ENCODE results near the gene GRIN3B.
"Not testable (repeated sequence)": the region's sequence is repeated elsewhere in the genome, so short reads cannot be mapped to it uniquely, and the experiment has no call there.

GRIN3B gene

DNA sequence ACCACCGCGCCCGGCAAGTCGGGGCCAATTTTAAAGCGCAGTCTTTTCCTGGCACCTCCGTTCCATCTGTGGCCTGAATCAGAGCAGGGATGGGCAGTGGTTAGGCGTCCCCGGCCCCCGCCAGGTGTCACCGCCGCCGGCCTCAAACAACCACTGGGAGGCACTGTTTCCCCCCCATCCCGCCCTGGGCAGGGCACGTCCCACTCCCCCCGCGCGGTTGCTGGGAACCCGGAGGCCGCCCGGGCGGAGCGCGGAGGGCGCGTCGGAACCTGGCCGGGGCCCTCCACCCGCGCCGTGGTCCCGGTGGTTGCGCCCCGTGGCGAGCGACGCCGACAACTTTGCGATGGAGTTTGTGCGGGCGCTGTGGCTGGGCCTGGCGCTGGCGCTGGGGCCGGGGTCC is at the start of gene GRIN3B:
GRIN3B (plus strand) TSS at position 325 of the 400 bp plus-strand sequence; CDS start at position 344, 19 bp downstream.
- peak; percentile 67 for DNase-seq

- no peak for DNase-seq
Measured at GRCh38 chr19:952049-952679, 48.1 kb upstream of the GRIN3B start.

DNA sequence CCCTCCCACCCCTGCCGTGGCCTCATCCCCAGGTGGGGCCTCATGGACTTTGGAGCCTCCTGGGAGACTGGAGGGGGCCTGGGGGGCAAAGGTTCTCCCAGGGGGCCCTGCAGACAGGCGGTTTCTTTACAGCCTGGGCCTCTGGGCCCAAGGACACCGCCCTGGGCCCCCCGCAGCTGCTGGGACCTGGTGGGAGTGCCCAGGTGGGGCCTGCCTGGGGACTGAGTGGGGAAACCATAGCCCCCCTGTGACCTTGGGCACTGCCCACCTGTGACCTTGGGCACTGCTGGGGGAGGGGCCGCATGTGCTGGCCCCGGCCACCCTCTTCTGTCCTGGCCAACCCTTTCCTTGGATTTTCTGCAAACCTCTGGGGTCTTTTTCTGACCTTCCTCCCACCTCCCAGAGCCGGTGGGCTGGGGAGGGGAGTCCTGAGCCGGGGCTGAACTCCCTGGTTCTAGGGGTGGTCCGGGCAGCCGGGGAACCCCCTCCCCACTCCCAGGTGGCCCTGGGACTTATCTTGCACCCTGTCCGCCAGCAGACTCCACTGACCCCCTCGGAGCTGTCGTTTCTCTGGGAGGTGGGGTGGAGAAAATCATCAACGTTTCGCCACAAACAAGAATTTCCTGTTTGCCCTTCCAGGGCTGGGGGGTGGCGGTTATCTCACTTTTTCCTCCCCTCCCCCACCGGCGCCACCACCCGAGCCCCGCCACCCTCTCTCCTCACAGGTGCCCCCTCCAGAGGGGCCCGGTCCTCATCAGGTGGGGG is 47.4 kb upstream of the GRIN3B start:
- DNase-seq: no peak

DNA sequence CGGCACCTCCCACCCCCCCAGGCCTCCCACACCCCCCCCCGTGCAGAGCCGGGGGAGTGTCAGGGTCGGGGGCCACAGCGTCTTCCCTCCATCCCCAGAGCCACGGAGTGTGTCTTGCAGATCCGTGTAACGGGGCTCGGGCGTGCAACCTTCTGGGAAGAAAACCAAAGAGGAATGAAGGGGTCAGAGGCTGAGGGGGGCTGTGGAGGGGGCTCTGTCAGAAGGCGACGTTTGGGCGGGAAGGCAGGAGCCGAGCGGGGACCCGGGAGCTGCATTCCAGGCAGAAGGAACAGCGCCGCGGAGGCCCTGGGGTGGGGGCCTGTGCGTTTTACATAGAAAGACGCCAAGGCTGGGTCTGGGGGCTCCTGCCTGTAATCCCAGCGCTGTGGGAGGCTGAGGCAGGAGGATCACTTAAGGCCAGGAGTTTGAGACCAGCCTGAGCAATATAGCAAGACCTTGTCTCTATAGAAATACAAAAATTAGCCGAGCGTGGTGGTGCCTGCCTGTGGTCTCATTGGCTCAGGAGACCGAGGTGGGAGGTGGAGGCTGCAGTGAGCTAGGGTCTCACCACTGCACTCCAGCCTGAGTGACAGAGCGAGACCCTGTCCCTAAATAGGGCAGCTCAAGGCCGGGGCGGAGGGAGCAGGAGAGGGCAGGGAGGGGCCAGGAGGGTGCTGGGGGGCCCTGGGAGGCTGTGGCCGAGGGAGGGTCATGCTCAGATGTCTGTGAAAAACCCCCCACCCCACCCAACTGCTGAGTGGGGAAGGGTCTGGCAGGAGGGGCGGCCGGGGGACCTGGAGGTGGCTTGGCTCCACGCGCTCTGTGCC is 46.6 kb upstream of the GRIN3B start:
- DNase-seq: no peak

- no peak for DNase-seq
Measured at GRCh38 chr19:954272-954671, 45.9 kb upstream of the GRIN3B start.

DNA sequence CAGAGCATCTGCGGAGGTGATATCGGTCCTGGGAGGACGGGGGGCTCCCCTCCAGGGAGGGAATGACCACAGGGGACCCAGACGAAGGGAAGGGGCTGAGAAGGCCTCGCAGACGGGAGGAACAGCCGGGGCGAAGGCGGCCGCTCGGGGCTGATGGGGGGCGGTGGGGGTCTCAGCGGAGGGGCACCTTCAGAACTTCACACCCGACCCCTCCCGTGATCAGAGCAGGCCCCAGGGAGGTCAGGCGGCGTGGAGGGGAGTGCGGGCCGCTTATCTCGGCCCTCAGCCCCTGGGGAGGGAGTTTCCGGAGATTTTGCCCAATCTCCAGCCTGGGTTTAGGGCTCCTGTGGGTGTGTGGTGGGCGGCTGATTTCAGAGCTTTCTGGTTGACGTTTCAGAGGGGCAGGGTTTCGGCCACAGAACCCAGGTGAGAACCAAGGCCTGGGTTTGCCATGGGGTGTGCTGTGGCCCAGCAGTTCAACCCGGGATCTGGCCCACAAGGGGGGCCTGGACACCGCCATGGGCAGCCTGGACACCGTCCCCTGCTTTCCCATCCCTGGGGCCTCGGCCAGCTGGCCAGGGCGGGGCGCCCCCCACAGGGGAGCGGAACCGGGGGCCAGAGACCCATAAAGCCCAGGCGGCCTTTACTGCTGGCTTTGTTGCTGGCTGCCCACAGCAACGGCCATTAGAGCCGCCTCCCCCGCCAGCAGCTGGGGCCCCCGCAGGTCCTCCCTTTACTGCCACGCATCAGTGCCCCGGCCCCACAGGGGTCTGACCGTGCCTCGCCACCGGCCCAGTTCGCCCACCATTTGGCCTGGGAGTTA is 45.3 kb upstream of the GRIN3B start:
- DNase-seq: no peak

- DNase-seq: no peak
Measured at GRCh38 chr19:955803-956765, 44.1 kb upstream of the GRIN3B start.

DNA sequence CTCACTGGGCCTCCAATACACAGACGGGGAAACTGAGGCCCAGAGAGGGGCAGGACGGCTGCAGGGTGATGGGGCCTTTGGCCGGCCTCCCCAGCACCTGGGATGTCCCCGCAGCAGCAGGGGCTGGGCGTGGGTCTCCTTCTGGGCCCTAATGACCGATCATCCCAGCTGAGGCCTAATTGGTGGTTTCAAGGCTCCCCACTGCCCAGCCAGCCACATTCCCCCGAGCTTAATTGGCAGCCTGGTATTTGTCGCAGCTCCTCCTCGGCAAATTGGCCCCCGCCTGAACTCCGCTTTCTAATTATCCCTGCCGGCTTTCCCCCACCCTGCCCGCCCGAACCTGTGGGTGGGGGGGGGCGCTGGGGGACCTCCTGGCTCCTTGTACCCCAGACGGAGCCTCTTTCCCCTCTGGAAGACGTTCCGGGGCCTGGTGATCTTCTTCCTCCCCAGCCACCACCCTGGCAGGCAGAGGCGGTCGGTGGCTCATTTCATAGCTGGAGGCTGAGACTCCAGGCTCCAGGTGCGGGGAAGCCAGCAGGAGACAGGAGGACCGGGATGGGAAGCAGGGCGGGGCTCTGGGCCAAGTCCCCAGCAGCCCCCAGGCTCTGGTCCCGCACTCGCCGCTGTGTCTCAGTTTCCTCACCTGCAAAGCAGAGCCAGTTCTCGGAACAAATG is 43.3 kb upstream of the GRIN3B start:
- no peak for DNase-seq

DNA sequence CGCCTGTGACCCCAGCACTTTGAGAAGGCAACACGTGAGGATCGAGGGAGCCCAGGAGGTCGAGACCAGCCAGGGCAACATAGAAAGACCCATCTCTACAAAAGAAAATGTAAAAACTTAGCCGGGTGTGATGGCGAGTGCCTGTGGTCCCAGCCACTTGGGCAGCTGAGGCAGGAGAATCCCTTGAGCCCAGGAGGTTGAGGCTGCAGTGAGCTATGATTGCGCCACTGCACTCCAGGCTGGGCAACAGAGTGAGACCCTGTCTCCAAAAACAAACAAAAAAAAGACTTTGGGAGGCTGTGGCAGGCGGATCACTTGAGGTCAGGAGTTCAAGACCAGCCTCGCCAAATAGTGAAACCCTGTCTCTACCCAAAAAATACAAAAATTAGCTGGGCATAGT is 42.6 kb upstream of the GRIN3B start:
- not testable (repeated sequence) for DNase-seq

- peak; percentile 46 for DNase-seq
Measured at GRCh38 chr19:958967-959855, 41.0 kb upstream of the GRIN3B start.

DNA sequence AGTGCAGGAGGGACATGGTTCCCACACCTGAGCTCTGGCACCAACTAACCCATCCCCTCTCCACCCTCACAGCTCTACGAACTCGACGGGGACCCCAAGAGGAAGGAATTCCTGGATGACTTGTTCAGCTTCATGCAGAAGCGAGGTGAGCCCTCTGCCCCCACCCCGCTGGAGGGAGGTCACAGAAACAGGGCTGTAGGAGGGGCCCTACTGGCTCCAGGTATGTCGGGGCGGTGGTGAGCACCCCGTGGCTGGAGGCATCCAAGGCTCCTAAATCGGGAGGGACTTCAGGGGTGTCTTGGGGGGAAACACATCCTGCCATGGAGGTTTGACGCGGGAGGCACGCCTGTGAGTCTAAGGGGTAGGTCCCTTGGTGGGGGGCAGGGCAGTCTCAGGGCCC is 40.2 kb upstream of the GRIN3B start:
- DNase-seq: no peak

DNA sequence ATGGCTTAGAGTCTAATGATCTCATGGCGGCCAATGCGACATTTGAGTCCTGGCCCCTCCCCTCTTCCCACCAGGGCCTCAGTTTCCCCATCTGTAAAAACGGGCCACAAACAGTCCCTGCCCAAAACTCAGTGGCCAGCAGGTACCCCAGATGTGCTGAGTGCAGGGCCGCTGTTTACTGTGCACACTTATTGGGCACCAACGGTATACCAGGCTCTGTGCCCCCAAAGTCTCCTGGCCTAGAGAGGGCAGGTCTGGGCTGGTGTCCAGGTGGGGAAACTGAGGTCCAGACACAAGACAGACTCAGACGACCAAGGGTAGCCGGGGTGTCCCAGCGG is 39.6 kb upstream of the GRIN3B start:
- no peak for DNase-seq

- DNase-seq: no peak
Measured at GRCh38 chr19:961866-962620, 38.2 kb upstream of the GRIN3B start.

GRCh38 chr19:962683-963400 is 37.4 kb upstream of the GRIN3B start:
- DNase-seq: no peak

DNA sequence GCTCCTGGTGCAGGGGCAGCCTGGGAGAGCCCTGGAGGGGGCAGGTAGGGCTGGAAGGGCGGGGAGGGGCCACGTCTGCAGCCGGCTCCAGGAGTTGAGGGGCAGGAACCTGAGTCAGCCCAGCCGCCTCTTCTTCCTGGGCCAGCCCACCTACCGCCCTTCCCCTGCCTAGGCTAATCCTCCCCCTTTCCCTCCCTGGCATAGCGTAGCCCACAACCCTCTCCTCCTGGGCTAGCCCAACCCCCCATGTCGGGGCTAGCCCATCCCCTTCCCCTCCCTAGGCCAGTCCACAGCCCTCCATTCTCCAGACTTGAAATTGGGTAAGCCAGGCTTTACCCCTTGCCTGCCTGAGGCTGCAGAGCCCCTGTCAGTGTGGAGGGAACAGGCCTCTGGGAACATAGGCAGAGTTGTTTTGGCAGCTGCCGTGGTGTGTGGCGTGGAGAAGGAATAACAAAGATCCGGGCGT is 36.7 kb upstream of the GRIN3B start:
- no peak for DNase-seq

- no peak for DNase-seq
Measured at GRCh38 chr19:964116-964520, 36.1 kb upstream of the GRIN3B start.

DNA sequence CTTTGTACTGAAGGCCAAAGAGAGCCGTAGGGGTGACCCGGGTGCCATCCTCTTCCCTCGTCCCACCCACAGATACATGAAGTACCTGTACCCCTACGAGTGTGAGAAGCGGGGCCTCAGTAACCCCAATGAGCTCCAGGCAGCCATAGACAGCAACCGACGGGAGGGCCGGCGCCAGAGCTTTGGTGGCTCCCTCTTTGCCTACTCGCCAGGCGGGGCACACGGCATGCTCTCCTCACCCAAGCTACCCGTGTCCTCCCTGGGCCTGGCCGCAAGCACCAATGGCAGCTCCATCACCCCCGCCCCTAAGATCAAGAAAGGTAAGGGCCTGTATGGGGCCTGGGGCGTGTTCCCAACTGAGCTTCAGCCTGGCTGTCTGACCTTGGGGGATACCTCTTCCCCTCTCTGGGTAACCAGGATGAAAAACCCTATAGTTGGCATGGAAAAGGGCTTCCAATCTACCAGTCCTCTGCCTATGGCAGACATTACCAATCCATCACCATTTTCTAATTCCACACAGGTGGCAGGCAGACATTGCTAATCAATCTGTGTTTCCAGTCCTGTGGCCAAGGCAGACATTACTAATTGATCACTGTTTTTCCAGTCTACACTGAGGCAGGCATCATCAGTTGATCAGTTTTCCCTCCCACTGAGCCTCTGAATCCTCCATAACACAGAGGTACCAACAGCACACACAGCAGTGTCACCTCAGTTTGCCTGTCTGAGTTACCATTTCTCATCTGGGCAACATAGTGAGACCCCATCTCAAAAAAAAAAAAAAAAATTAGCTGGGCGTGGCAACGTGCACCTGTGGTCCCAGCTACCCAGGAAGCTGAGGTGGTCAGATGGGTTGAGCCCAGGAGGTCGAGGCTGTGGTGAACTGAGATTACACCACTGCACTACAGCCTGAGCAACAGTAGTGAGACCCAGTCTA is 35.2 kb upstream of the GRIN3B start:
- DNase-seq: no peak
